ENCODE data around the gene SEMA5A.

GRCh38 chr5:9533562-9534364 is 12.1 kb downstream of the SEMA5A start:
- TF ChIP-seq CTCF (IDR thresholded peaks at IDR 0.05) (no peak), EZH2 (IDR thresholded peaks at IDR 0.05; ENCODE audit: borderline replicate concordance, insufficient read depth, low read depth, low read length, poor library complexity, severe bottlenecking) (no peak)

Data from B cell (primary cell).